Fibroblast of skin of scalp (primary cell): ENCODE measurements around the gene CSNK2B.

Experiments used
- DNase-seq: peaks from one replicate; pipeline ENCODE4 v3.0.0-alpha.2; 2013

CSNK2B gene

GRCh38 chr6:31639043-31639442 lies 26.8 kb upstream of the CSNK2B start:
- DNase-seq = no peak

- peak; percentile 44 for DNase-seq
Measured at GRCh38 chr6:31639449-31639861, 26.4 kb upstream of the CSNK2B start.

- no peak for DNase-seq
Measured at GRCh38 chr6:31640612-31641011, 25.3 kb upstream of the CSNK2B start.

GRCh38 chr6:31641370-31641769 lies 24.5 kb upstream of the CSNK2B start:
- DNase-seq = no peak

GRCh38 chr6:31642798-31643570 lies 22.9 kb upstream of the CSNK2B start:
- DNase-seq = no peak

- no peak for DNase-seq
Measured at GRCh38 chr6:31643818-31644454, 21.9 kb upstream of the CSNK2B start.

GRCh38 chr6:31645325-31645724 lies 20.6 kb upstream of the CSNK2B start:
- no peak for DNase-seq

GRCh38 chr6:31651602-31652191 lies 14.2 kb upstream of the CSNK2B start:
- peak; percentile 76 for DNase-seq

- peak; percentile 94 for DNase-seq
Measured at GRCh38 chr6:31652925-31653724, 12.8 kb upstream of the CSNK2B start.

- no peak for DNase-seq
Measured at GRCh38 chr6:31654574-31655348, 11.1 kb upstream of the CSNK2B start.

- no peak for DNase-seq
Measured at GRCh38 chr6:31655349-31656237, 10.3 kb upstream of the CSNK2B start, which contains the start of gene APOM. Gene APOM, plus strand, starts transcription at chr6:31655894. Its CDS starts 73 bp downstream, at chr6:31655967.

- DNase-seq = no peak
Measured at GRCh38 chr6:31657406-31658157, 8.3 kb upstream of the CSNK2B start.

GRCh38 chr6:31658158-31658688 lies 7.7 kb upstream of the CSNK2B start:
- DNase-seq = no peak

GRCh38 chr6:31658983-31659648 lies 6.8 kb upstream of the CSNK2B start:
- DNase-seq = no peak

GRCh38 chr6:31659649-31660380 lies 6.1 kb upstream of the CSNK2B start:
- no peak for DNase-seq

GRCh38 chr6:31660381-31661261 lies 5.3 kb upstream of the CSNK2B start, which contains the start of gene C6orf47:
Gene C6orf47, minus strand, starts transcription at chr6:31660778. Its CDS starts 831 bp downstream, at chr6:31659947.
- peak; percentile 82 for DNase-seq
